Raji (cell line): ENCODE measurements around the gene ADK.

Experiments used
- POLR2A ChIP-seq: IDR thresholded peaks from 2 replicates; pipeline ENCODE4 v1.6.1; 2011; ENCODE audit warnings: low read depth, low read length, control low read depth; ENCODE audit not compliant: insufficient read depth

ADK gene

DNA sequence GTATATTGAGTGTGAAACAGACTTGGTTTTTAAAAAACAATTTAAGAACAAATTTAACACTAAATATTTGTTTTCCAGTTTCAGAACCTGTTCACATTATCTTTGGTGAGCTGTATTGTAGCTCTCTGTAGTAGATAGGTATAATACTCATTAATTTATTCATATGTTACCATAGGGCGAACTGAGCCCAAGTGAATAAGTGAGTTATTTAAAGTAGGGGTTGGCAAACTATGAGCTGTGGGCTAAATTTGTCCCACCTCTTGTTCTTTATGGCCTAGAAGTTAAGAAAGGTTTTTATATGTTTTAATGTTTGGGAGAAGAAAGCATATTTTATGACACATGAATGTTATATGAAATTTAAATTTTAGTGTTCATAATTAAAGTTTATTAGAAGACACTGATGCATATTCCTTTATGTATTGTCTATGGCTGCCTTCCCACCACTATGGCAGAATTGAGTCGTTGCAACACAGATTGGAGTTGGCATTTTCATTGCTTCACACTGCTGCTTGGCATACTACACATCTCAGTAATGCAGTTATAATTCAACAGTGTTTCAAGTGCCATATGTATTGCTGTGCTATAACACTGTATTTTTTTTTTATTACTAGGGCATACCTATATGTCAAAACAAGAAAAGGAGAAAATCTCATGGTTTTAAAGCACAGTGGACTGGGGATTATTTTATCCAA, 146.5 kb downstream of the ADK start:
- TF ChIP-seq POLR2A, result no peak

DNA sequence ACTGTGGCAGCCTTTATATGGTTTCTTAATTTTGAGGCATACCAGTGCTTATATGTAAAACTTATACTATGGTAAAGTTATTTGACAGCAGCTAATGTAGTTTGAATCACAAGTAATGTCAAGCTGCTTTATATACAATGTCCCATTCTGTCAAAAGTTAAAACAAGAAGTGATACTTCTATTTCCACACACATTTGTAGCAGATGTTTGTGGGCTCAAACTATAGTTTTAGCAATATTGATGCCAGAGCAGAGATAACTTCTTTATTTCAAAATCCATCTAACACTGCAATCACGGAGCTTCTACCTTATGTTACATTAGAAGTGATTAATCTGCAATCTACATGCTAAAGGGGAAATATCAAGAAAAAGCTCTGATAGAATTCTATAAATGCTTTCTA, 149.6 kb downstream of the ADK start:
- no peak for TF ChIP-seq POLR2A

DNA sequence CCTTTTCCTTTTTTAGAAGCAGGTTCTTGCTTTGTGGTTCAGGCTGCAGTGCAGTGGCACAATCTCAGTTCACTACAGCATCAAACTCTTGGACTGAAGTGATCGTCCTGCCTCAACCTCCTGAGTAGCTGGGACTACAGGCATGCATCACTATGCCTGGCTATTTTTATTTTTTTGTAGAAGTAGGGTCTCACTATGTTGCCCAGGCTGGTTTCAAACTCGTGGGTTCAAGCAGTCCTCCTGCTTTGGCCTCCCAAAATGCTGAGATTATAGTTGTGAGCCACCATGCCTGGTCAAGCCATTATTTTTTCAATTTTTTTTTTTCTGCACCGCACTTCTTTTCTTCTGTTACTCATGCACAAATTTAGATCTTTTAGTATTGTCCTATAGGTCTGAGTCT, 154.7 kb downstream of the ADK start:
- no peak for TF ChIP-seq POLR2A

DNA sequence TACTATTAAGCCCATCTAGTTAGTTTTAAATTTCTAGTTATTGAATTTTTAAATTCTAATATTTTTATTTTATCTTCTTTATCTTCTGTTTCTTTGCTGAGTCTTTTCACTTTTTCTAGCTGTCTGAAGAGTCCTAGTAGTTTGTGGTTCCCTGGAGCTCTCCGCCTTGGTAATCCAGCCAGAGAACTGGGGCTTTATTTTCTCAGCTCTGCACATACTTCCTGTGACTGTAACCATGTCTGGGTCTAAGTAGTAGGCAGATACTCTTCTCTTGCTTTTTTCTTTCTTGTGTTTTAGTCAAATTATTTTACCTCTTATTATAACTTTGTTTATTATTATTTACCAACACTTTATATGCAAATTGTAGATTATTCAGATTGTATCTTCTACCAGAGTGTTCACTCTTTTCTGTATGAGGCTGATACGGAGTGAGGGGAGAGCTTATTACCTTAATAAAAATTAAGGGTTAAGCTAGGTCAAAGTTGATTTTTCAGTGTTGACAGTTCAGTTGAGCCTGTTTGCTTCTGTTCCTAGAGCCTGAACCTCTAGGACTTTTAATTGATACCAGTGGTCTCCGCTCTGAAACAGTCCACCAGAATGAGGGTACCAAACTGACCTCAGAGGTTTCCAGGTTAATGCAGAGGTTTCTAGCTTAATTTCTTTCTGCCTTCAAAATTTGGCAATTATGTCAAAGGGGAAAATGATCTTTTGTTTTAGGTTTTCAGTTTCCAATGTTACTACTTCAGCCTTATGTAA, 155.4 kb downstream of the ADK start:
- TF ChIP-seq POLR2A, result no peak

DNA sequence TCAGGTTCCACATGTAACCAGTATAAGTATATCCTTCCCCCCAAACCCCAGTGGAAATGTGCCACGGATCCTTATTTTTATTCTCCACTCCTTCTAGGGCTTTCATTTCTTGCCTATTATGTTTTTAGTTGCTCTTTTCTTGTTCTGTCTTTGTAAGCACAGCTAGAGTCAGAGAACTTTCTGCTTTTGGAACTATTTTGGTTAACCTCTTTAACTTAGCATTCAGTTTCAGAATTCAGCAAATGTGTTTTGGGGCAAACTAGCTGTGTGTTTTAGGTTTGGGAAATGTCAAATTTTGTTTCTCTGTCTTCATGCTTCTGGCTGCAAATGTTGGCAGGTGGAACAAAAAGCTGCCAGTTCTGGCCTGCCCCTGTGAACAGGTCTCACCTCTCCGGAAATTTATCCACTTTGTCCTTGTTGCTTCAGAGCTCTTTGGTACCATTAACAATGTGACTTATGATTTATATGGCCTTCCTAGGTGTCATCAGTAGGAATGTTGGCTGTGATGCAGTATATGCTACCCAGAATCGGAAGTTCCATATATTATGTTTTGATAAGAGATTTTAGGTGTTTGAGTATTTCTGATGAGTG, 156.1 kb downstream of the ADK start:
- TF ChIP-seq POLR2A, result no peak

DNA sequence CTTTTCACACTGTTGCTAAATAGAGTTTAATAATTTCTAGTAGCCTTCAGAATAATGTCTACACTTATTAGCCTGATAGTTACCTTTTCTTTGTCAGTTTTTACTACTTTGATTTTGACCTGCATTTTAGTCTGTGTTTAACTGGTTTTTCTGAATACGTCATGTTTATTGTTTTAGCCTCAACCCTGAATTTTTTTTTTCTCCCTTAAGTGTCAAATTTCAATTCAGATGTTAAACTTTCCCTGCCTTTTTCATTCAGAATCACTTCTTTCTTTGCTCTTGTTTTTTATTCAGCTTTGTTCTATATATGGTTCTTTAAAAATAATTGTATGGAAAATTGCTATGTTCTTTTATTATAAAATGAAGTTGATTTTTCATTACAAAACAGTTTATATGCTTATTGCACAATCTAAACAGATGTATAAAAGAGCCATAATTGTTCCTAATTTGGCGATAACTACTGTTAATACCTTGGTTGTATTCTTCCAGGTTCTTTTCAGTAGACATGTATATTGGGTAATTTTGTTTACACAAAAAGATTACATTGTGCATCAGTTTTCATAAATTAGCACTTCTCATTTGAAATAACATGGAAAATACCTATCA, 159.7 kb downstream of the ADK start:
- no peak for TF ChIP-seq POLR2A

DNA sequence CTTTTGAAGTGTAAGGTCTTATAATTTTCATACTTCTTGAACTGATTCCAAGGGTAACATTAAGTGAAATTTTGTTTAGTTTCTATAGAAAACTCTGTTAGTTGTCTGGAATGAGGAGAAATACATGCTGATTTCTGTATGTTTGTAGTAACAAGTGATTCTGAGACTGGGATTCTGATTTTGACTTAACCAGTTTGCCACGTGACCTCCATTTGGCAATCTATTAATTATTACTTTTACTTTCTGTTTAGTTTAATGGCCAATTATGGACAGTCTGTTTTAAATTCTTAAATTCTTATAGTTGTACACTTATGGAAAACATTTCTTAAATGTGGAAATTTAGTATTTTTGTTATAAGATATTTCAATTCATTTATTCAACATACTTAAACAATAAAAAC, 163.1 kb downstream of the ADK start:
- TF ChIP-seq POLR2A, result no peak

DNA sequence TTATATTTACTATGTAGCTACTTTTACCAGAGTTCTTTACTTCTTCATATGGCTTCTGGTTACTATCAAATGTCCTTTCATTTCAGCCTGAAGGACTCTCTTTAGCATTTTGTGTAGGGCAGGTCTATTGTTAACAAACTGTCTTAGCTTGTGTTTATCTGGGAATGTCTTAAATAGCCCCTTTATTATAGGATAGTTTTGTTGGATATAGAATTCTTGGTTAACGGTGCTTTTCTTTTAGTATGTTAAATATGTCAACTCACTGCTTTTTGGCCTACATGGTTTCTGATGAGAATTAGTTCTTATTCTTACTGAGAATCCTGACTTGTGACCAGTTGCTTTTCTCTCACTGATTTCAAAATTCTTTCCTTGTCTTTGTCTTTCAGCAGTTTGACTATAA, 169.0 kb downstream of the ADK start:
- TF ChIP-seq POLR2A, result no peak

DNA sequence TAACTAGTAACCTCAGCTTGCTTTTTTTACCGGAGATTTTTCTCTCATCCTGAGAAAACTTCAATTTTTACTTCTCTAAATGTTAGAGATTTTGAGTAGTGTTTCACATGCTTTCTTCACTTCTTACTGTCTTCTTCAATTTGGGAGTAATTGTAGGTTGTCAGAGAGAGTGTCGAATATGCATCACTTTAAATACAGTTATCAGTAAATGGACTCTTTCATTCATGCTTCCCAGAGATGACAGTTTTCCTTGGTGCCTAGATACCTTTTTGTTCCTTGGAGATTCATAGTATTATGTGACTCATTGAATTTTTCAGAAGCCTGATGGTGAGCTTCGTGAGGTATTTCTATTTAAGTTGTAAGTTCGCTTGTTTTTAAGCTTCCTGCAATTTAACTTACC, 169.7 kb downstream of the ADK start:
- TF ChIP-seq POLR2A, result no peak

DNA sequence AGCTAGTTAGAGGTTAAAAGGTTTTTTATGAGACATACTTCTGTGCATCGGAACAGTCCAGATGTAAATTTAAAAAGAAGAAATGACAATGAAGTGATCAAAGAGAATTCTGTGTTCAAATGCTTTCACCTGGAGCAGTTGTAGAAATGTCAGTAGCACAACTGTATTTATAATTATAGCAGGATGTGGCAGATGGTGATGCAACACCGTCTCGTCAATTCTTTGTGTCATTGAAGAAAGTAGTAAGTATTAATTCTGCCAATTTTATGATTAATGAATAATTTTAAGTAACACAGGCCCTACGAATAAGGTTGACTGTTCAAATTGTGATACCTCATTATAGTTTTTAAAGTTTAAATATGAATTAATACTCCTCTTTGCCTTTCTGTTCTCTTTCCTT, 171.1 kb downstream of the ADK start:
- TF ChIP-seq POLR2A, result no peak

DNA sequence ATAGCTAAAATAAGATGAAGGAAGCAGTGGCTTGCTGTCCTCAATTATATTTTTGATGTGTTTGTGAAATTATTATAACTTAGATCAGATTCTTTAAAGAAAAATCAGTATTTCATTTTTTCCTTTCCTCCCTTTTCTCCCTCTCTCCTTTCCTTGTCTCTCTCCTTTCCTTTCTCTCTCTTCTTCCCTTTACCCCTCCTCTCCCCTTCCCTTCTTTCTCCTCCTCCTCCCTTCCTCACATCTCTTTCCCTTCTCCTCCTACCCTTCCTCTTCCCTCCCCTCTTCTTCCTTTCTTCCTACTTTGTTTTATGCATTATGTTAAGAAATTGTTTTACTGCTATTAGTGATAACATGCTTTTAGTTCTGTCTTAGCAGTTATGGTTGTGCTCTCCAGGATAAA, 171.5 kb downstream of the ADK start:
- TF ChIP-seq POLR2A, result no peak

DNA sequence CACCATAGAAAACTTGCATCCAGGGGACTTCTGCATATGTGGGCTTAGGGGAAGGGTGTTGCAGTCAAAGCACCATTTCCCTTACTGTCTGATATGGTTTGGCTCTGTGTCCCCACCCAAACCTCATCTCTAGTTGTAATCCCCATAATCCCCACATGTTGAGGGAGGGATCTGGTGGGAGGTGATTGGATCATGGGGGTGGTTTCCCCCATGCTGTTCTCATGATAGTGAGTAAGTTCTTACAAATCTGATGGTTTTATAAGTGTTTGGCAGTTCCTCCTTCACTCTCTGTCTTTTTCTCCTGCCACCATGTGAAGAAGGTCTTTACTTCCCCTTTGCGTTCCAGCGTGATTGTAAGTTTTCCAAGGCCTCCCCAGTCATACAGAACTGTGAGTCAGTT, 177.4 kb downstream of the ADK start:
- TF ChIP-seq POLR2A, result no peak

DNA sequence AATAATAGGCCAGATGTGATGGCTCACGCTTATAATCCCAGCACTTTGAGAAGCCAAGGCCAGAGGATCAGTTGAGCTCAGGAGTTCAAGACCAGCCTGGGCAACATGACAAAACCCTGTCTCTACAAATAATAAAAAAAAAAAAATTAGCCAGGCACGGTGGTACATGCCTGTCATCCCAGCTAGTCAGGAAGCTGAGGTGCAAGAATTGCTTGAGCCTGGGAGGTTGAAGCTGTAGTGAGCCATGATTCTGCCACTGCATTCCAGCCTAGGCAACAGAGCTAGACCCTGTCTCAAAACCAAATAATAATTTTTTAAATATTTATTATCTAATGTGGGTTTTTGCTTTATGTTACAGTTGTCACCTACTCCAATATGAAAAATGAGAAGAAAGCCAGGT, 178.9 kb downstream of the ADK start:
- no peak for TF ChIP-seq POLR2A

DNA sequence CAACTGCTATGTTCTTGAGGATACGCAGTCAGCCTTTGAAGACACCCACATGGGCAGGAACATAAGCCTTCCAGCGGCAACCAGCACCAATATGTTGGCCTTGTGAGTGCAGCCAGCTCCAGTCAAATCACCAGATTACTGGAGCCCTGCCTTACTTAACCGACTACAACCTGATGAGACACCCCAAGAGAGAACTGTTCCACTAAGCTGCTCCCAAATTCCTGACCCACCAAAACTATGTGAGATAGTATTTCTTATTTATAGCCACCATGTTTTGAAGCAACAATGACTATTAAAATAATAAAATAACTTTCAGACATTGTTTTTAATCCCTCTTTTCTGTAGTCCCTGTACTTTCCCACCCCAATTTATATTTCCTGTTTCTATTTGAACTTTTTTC, 179.6 kb downstream of the ADK start:
- TF ChIP-seq POLR2A, result no peak

DNA sequence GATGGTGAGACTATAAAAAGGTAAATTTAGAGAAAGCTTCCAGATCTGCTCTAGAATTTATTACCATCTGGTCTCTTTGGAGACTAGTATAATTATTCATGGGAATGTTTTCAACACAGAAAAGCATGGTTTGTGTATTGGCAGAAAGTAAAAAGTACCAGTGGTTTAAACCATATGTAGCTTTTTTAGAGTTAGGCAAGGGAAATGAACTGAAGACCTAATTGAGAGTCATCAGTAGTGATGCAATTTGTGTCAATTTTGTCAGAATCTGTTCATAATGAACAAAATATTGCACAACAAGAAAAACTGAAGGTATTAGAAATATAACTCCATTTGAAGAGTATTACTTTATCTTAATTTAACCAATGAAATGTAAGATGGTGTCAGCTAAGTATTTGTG, 181.4 kb downstream of the ADK start:
- TF ChIP-seq POLR2A, result no peak

DNA sequence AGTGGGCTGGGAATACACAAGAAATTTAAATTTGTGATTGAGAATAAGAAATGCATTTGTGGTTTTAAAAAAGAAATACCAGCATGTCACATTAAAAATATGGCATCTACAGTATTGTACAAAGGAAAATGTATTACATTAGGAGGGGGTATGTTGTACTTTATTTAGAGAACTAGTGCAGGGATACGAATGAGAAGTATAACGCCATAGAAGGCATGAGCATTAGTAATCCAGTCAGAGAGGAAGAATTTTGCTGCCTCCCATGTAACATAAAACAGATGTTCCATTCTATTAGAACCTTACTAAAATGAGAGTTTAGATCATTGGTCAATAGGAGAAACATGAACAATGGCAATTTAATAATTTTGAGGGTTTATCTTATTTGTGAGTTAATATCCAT, 182.2 kb downstream of the ADK start:
- TF ChIP-seq POLR2A, result no peak
